Kidney epithelial cell (primary cell): ENCODE data around the gene INTS7. TPM values are rescaled to one million over a fixed set of nuclear protein-coding genes. Genes with fewer than 3 reads are reported as not detected.

ENCODE experiments used
- DNase-seq: peaks from one replicate; pipeline ENCODE4 v3.0.0-alpha.2; 2010; ENCODE audit warnings: low read depth
- H3K27me3 ChIP-seq: 2 replicates; pipeline ENCODE4 v1.6.0; 2011; ENCODE audit warnings: low read length; ENCODE audit not compliant: control insufficient read depth, insufficient read depth
- H3K36me3 ChIP-seq: 2 replicates; pipeline ENCODE4 v1.5.1; 2011; ENCODE audit warnings: low read length; ENCODE audit not compliant: control insufficient read depth, insufficient read depth
- H3K4me3 ChIP-seq: 2 replicates; pipeline ENCODE4 v1.5.1; 2011; ENCODE audit warnings: low read depth, mild to moderate bottlenecking, control low read depth, low read length
- CTCF ChIP-seq: IDR thresholded peaks from 2 replicates; pipeline ENCODE4 v1.5.1; 2011; ENCODE audit warnings: mild to moderate bottlenecking, moderate library complexity, low read length, control low read depth, inconsistent platforms; ENCODE audit not compliant: insufficient read depth, poor library complexity, severe bottlenecking
- total RNA-seq: library from RNA; depleted of rRNA; stranded (reverse); fragments of >200 nt; gene quantifications from 2 replicates; pipeline ENCODE4 v1.2.3, GENCODE V29; 2015

INTS7 gene
- total RNA-seq, 1 donor from 2014 or later: 11.7 TPM

- H3K4me3 ChIP-seq: no peak overlapping the region
- no peak for DNase-seq
- TF ChIP-seq CTCF: no peak
- no peaks in the 10 kb centered on the region for H3K27me3 ChIP-seq
- H3K36me3 ChIP-seq: no peaks in the 10 kb centered on the region
Measured at GRCh38 chr1:212073490-212073889, 38.1 kb upstream of the INTS7 start.

- Histone ChIP-seq H3K4me3 (no peak overlapping the region), H3K36me3 (no peaks in the 10 kb centered on the region), H3K27me3 (no peaks in the 10 kb centered on the region)
- TF ChIP-seq CTCF: no peak
- DNase-seq: no peak
Measured at GRCh38 chr1:212072047-212072446, 36.7 kb upstream of the INTS7 start.

DNA sequence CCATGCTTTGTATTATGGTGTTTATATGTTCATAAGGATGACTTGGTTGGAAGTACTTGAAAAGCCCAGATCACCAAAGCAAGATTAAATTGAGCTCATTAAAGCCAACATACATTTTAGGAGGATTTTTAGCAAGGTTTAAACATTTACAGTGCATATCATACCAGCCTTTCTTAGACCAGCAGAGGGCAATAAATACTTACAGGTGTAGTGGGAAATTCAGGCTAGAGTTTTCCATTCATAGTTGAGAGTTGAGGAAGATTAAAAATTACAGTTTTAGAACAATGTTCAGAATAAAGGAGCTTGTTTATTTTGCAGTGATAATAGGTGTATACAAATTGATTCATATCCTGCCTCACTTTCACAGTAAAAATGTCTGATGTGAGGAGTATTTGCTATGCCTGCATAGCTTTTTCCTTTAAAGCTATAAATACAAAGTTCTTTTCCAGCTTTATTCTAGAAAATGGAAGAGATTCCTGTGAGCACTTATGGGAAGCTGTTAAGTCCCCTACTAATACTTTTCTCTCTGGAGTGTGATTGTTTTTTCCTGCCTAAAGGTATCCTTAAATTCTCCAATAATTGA is 35.5 kb upstream of the INTS7 start:
- DNase-seq: peak; percentile 10
- peak; percentile 71 for TF ChIP-seq CTCF
- Histone ChIP-seq H3K36me3 (no peaks in the 10 kb centered on the region), H3K4me3 (no peak overlapping the region), H3K27me3 (no peaks in the 10 kb centered on the region)

GRCh38 chr1:212067787-212068186 is 32.4 kb upstream of the INTS7 start:
- no peaks in the 10 kb centered on the region for H3K36me3 ChIP-seq
- DNase-seq: no peak
- TF ChIP-seq CTCF: no peak
- H3K4me3 ChIP-seq: no peak overlapping the region
- no peaks in the 10 kb centered on the region for H3K27me3 ChIP-seq

GRCh38 chr1:212062832-212063438 is 27.6 kb upstream of the INTS7 start:
- H3K4me3 ChIP-seq: no peak overlapping the region
- peak; percentile 12 for DNase-seq
- TF ChIP-seq CTCF: peak; percentile 53
- no peaks in the 10 kb centered on the region for H3K36me3 ChIP-seq
- H3K27me3 ChIP-seq: no peaks in the 10 kb centered on the region

DNA sequence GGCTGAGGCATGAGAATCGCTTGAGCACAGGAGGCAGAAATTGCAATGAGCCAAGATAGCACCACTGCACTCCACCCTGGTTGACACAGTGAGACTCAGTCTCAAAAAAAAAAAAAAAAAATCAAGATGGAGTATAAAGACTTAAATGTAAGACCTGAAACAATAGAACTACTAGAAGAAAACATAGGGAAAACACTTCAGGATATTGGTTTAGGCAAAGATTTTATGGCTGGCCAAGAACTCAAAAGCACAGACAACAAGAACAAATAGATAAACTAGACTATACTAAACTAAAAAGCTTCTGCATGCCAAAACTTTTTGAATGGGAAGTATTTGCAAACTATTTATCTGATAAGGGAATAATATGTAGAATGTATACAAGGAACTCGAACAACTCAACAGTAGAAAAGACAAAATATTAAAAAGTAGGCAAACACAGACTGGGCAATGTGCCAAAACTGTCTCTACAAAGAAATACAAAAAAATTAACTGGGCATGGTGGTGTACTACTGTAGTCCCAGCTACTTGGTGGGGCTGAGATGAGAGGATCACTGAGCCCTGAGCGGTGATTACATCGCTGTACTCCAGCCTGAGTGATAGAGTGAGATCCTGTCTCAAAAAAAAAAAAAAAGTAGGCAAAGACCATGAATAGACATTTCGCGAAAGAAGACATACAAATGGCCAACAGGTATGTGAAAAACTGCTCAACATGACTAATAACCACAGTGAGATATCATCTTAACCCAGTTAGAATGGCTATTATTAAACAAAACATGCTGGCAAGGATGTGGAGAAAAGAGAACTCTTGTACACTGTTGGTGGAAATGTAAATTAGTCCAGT is 25.5 kb upstream of the INTS7 start:
- TF ChIP-seq CTCF: no peak
- Histone ChIP-seq H3K36me3 (no peaks in the 10 kb centered on the region), H3K4me3 (no peak overlapping the region), H3K27me3 (no peaks in the 10 kb centered on the region)
- DNase-seq: peak; percentile 18
